Measurements from ENCODE around the gene TUBB8B. TPM values are rescaled to one million over a fixed set of nuclear protein-coding genes. Genes with fewer than 3 reads are reported as not detected.
"Not testable (repeated sequence)": the region's sequence is repeated elsewhere in the genome, so short reads cannot be mapped to it uniquely, and the experiment has no call there.

The TUBB8B gene
- total RNA-seq = not detected in 2 replicates

DNA sequence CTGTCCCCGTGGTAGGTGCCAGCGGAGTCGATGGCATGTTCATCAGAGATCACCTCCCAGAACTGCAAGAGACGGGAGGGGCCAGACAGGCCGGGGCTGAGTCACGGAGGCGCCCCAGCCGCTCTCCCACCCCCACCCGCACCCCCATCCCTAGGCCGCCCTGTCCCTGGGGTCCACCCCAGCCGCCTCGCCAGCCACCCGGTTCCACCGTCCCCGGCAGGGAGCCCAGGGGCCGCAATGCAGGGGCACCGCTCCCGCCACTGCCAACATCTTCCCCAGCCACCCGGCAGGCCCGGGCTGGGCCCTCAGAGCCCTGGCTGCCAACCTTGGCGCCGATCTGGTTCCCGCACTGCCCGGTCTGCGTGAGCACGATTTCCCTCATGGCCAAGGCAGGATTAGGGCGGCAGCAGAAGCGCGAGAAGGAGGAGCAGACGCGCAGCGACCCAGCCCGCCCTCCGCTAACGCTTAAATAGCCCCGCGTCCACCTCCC is at the start of gene TUBB8B:
Gene TUBB8B, minus strand, starts transcription at position 440 of the 490 bp plus-strand sequence. Its CDS starts 58 bp downstream, at position 382.
- intact Hi-C loops (cut with micrococcal nuclease) = not testable (repeated sequence)

DNA sequence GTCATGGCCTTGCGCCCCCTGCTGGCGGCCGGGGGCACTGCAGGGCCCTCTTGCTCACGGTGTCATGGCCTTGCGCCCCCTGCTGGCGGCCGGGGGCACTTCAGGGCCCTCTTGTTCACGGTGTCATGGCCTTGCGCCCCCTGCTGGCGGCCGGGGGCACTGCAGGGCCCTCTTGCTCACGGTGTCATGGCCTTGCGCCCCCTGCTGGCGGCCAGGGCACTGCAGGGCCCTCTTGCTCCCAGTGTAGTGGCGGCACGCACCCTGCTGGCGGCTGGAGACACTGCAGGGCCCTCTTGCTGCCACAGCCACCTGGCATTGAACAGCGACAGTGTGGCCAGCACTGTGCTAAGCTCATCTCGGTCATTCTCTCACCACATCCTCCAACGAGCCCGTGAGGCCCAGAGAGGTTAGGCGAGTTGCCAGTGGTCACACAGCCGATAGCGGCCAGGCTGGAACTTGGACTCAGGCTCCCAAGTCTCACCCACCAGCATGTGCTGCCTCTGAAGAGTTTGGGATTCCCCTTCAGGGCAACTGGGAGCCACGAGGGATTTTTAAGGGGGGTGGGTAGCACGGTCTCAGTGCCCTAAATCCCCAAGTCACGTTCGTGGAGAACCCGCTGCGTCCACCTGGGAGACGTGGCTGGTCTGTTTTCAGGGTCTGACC is 48.0 kb upstream of the TUBB8B start:
- intact Hi-C loops (cut with micrococcal nuclease) = not testable (repeated sequence)

DNA sequence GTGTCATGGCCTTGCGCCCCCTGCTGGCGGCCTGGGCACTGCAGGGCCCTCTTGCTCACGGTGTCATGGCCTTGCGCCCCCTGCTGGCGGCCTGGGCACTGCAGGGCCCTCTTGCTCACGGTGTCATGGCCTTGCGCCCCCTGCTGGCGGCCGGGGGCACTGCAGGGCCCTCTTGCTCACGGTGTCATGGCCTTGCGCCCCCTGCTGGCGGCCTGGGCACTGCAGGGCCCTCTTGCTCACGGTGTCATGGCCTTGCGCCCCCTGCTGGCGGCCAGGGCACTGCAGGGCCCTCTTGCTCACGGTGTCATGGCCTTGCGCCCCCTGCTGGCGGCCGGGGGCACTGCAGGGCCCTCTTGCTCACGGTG is 47.3 kb upstream of the TUBB8B start:
- intact Hi-C loops (cut with micrococcal nuclease) = not testable (repeated sequence)

DNA sequence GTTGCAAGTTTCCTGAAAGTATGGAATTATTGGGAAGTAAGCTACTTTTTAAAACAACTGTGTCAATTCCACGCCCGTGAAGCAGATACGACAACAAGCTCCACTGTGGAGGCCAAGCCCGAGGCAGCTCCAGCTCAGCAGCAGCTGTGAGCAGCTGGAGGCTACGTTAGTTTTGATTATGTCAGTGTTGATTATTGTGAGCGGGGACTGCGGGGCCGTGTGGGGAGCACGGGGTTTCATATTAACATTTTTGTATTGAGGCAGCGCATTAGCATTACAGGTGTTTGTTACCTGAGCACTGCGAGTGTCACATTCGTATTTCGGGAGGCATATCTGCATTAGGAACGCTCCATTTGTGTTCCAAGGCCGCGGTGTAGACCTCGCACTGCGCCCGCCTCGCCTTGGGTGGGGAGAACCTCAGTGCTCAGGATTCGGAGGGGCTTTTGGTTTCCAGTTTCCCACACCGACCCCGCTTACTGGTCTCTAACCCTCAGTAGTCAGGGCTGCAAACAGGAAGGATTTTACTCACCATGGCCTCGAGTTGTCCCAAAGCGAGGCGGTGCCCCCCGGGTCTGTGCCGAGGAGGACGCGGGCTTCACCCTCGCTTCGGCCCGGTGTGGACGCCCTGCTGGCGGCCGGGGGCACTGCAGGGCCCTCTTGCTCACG is 46.8 kb upstream of the TUBB8B start:
- intact Hi-C loops (cut with micrococcal nuclease) = not testable (repeated sequence)

DNA sequence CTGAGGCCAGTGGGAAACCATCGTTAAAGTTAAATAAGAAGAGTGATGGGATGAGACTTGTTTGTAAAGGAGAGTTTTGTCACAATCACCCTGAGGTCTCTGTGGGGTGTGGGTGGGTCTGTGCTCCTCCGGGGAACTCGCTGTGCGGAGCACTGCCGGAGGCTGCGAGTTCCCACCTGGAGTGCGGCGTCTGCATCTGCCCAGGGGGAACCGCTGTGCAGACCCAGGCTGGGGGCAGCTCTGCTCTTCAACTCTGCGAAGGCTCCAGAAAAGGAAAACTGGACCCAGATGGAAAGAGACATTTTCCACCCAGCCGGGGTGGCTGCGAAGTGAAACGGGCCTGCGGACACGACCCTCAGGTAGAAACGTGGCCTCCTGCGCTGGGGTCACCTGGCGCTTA is 46.2 kb upstream of the TUBB8B start:
- intact Hi-C loops (cut with micrococcal nuclease) = not testable (repeated sequence)

DNA sequence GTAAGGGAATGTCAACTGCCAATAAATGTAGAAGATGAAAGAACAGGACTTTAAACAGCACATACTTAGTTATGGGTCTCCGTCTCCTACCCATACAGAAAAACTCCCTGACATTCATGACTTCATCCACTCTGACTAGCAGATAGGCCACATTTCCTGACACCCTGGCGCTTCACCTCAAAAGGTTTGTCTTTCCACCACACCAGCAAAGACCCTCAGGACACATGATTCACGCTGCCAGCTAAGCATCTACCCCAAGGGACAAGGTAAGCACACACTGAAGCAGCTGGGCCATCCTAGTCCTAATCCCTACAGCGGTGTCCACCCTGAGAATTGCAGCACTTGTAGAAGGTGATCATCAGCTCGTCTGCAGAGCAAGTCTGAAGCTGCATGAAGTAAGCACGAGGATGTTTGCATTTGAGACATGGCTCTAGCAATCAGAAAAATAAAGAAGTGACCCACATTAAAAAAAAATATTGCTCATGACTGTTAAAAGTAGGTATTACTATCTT is 44.5 kb upstream of the TUBB8B start:
- intact Hi-C loops (cut with micrococcal nuclease) = not testable (repeated sequence)

DNA sequence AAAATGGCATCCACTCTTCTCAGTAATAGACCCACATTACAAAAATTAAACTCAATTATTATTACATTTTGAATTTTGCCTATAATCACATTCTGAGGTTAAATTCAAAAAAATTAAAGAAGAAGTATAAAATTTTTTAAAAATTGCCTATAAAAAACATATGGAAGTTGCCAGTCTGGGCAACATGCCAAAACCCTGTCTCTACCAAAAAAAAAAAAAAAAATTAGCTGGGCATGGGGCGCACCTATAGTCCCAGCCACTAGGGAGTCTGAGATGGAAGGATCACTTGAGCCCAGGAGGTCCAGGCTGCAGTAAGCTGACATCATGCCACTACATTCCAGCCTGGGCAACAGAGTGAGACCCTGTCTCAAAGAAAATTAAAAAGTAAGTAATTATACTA is 42.1 kb upstream of the TUBB8B start:
- intact Hi-C loops (cut with micrococcal nuclease) = not testable (repeated sequence)

DNA sequence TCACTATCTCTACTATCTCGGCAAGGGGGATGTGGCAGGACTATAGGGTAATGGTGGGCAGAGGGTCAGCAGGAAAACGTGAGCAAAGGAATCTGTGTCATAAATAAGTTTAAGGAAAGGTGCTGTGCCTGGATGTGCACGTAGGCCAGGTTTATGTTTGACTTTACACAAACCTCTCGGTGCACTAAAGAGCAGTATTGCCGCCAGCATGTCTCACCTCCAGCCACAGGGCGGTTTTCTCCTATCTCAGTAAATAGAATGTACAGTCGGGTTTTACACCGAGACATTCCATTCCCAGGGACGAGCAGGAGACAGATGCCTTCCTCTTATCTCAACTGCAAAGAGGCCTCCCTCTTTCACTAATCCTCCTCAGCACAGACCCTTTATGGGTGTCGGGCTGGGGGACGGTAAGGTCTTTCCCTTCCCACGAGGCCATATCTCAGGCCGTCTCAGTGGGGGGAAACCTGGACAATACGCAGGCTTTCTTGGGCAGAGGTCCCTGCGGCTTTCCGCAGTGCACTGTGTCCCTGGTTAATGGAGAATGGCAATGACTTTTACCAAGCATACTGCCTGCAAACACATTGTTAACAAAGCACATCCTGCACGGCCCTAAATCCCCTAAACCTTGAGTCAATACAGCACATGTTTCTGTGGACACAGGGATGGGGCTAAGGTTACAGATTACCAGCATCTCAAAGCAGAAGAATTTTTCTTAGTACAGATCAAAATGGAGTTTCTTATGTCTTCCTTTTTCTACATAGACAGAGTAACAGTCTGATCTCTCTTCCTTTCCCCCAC is 41.2 kb upstream of the TUBB8B start:
- intact Hi-C loops (cut with micrococcal nuclease) = not testable (repeated sequence)

DNA sequence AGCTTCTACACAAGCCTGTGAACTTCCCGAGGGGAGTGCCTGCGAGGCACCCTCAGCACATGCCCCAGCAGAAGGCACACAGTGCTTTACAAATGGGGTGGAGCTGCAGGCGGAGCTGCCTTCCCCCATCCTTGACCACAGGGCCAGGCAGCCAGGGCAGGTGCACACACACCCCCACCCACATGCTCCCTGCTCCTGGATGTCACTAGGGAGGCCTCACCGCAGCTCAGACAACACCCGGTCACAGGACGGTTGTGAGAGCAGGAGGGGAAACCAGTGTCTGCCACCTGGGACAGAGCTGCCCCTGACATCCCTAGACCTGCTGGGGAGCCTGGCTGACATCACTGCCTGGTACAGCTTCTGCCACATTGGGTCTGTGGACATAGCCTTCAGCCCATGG is 39.7 kb upstream of the TUBB8B start:
- intact Hi-C loops (cut with micrococcal nuclease) = not testable (repeated sequence)

DNA sequence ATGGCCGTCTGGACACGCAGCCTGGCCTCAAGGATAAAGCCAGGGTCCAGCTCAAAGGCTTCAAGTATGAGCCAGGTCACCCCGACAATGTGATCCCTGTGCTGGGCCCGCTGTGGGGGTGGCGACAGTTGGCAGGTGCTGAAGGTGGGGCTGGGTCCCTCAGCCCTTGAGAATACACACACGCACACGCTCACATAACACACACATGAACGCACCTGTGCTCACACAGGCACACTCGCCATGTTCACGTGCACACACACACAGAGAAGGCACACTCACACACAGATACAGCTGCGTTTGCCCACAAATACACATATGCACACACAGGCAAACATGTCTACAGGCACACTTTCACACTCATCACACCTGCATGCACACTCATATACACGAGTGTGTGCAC is 35.4 kb upstream of the TUBB8B start:
- intact Hi-C loops (cut with micrococcal nuclease) = not testable (repeated sequence)

DNA sequence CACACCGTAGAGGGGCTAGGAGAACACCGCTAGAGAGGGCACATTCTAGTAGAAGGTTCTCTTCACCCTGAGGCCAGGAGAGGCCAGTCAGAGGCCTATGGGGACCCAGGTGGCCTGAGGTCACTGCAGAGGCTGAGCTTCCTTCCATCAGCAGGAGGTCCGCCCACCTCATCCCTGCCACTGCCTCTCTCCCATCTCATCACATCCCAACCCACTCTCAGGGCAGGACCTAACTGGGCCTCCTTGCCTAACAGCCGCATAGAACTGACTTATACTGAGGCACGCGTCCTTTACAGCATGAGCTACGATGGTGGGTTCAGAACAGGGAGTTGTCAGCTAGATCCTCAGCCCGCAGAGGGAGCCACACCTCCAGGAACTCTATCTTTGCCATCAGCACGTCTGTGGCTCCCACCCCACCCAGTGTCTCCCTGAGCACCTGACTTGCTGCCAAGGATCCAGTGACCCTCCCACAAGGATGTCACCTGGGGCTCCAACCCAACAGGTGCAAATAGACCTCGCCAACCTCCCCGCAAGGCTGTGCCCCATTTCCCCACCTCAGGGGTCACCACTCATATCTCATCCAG is 33.3 kb upstream of the TUBB8B start:
- intact Hi-C loops (cut with micrococcal nuclease) = not testable (repeated sequence)

DNA sequence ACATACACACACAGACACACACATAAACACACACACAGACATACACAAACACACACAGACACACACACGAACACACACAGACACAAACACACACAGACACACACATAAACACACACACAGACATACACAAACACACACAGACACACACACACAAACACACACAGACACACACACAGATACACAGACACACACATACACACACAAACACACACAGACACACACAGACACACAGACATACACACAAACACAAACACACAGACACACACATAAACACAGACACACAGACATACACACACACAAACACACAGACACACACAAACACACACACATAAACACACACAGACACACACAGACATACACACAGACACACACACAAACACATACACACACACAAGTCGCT is 31.5 kb upstream of the TUBB8B start:
- intact Hi-C loops (cut with micrococcal nuclease) = not testable (repeated sequence)

DNA sequence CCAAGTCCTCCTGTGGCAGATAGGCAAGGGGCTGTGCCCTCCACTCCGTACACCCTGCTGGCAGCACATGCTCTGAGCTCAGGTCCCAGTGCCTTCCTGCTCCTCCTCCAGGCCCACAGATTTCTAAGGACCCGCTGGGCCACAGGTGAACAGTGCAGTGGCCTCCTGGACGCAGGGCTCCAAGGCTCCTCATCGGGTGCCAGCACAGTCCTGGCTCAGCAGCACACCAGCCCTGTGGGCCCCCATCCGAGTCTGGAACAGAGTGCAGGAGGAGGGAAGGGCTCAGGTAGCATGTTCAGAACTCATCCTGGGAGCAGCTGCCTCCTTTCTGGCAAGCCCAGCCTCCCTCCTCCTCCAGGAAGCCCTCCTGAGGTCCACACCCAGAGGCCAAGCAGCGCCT is 30.8 kb upstream of the TUBB8B start:
- intact Hi-C loops (cut with micrococcal nuclease) = not testable (repeated sequence)

DNA sequence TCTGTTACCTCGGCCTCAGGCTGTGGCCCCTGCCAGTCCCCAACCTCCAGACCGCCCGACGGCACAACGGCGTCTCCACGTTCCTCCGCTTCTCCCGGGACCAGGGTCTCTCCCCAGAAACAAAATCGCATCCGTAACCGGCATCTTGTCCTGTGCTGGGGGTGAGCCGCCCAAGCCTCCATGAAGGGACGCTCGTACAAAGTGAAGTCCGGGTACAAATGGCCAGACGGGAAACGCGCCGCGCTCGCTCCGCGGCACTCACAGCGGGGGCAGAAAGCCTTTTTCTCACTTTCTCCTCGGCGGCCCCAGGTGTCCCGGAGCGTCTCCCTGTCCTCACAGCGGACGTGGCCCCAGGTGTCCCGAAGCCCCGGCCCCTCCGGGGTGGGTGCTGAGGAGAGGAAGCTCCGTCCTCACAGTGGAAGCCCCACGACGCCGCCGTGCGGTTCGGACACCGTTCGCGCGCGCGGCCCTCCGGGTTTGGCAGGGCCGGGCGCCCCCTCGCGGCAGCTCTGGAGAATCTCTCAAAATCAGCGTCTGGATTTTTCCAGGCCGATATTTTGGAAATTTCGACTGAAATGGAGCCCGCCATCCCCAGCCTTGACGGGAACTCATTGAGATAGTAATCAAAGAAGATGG is 26.2 kb upstream of the TUBB8B start:
- intact Hi-C loops (cut with micrococcal nuclease) = not testable (repeated sequence)

DNA sequence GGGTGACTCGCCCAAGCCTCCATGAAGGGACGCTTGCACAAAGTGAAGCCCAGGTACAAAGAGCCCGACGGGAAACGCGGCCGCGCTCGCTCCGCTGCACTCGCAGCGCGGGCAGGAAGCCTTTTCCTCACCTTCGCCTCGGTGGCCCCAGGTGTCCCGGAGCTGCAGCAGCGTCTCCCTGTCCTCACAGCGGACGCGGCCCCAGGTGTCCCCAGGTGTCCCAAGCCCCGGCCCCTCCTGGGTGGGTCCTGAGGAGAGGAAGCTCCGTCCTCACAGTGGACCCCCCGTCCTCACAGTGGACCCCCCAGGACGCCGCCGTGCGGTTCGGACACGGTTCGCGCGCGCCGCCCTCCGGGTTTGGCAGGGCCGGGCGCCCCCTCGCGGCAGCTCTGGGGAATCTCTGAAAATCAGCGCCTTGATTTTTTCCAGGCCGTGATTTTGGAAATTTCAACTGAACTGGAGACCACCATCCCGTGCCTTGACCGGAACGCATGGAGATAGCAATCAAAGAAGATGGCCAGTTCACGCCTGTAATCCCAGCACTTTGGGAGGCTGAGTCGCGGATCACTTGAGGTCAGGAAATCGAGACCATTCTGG is 23.9 kb upstream of the TUBB8B start:
- intact Hi-C loops (cut with micrococcal nuclease) = not testable (repeated sequence)

DNA sequence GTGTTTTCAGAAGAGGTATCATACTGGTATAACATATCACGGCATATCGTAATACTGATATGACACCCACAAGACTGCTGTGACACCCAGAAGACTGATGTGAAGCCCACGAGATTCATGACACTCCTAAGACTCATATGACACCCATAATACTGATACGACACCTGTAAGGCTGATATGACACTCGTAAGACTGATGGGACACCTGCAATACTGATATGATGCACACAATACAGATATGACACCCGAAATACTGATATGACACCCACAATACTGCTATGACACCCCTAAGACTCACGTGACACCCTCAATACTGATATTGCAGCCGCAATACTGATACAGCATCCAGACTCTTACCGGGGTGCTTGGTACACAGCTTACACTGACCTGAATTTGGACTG is 18.3 kb upstream of the TUBB8B start:
- intact Hi-C loops (cut with micrococcal nuclease) = not testable (repeated sequence)

DNA sequence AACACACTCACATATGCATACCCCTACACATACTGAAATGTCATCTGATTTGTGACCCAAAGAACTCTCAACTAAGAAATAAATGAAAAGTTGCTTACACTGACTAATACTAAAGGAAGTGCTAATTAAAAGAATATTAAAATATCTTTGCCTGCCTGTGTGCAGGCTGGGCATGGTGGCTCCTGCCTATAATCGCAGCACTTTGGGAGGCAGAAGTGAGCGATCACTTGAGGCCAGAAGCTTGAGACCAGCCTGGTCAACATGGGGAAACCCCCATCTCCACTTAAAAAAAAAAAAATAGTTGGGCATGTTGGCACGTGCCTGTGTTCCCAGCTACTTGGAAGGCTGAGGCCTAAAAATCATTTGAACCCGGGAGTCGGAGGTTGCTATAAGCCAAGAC is 14.9 kb upstream of the TUBB8B start:
- intact Hi-C loops (cut with micrococcal nuclease) = not testable (repeated sequence)

DNA sequence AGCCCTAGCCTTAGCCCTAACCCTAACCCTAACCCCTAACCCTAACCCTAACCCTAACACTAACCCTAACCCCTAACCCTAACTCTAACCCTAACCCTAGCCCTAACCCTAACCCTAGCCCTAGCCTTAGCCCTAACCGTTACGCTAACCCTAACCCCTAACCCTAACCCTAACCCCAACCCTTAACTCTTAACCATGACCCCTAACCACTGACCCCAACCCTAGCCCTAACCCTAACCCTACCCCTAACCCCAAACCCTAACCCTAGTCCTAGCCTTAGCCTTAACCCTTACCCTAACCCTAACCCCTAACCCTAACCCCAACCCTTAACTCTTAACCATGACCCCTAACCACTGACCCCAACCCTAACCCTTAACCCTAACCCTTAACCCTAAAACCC is 14.2 kb upstream of the TUBB8B start:
- intact Hi-C loops (cut with micrococcal nuclease) = not testable (repeated sequence)

DNA sequence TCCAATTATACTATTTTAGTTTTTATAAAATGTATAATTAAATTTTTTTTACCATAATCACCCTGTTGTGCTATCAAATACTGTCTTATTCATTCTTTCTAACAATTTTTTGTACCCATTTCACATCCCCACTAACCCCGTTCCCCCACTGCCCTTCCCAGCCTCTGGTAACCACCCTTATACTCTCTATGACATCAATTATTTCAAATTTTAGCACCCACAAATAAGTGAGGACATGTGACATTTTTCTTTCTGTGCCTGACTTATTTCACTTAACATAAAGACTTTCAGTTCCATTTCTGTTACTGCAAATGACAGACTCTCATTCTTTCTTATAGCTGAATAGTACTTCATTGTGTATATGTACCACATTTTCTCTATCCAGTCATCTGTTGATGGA is 5.0 kb upstream of the TUBB8B start:
- intact Hi-C loops (cut with micrococcal nuclease) = not testable (repeated sequence)

DNA sequence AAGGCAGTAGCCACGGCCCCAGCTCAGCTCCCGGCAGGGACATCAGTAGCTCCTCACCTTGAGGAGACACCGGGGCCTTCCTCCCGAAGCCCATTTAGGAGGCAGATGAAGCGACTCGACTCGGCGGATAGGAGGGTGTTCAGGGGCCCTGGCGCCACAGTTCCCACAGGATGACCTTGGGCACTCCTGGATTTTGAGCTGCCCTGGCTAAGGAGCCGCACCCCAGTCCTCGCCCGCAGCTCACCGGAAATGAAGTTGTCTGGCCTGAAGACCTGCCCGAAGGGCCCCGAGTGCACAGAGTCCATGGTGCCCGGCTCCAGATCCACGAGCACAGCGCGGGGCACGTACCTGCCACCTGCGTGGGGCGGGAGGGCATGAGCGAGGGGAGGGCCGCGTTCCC is 719 bp downstream of the TUBB8B start:
- intact Hi-C loops (cut with micrococcal nuclease) = not testable (repeated sequence)

DNA sequence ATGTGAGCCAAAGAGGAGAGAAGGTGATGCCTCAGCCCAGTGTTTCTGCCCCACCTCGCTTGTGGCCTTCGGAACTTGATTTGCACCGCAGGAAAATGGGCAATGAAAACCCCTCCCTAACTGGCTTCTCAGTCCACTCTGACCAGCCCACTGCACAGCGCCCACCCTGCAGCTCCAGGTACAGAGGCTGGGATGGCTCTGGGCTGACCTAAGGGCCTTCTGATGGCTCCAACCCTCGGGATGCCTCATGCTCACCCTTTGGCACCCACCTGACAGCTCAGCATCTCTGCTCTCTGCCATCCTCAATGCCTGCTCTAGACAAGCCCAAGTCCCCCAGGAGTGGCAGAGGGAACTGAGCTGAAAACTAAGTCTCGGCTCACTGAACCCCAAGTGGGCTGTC is 36.2 kb downstream of the TUBB8B start:
- intact Hi-C loops (cut with micrococcal nuclease) = not testable (repeated sequence)

Measured in T-helper 2 cell treated with Interferon-gamma antibody and Interleukin-4, amounts not matched to agents 100 ng/mL and 5 ng/mL, for 36 hours (primary cell).